GM12878 (cell line): ENCODE data around the gene HIPK4. TPM values are rescaled to one million over a fixed set of nuclear protein-coding genes. Genes with fewer than 3 reads are reported as not detected.

ENCODE experiments used
- ATAC-seq: fragments of 200-7000 bp; cut with Tn5 transposase; 3 replicates; pipeline ENCODE4 v1.9.1; 2020; ENCODE audit warnings: mild to moderate bottlenecking, moderate library complexity
- BruUV-seq: library from RNA; stranded (reverse); fragments of 400-500 nt; replicated peaks from 2 replicates; lab custom pipeline; 2021; lab: Mats Ljungman, UMichigan
- CTCF ChIA-PET: fragments of 300-600 bp; sonication (Branson Sonifier 250); formaldehyde crosslinking; extraction: SDS; loops from one replicate; lab custom pipeline; 2021; ENCODE audit warnings: inconsistent platforms; lab: Yijun Ruan, JAX
- POLR2A ChIA-PET: fragments of 350-600 bp; formaldehyde crosslinking; extraction: SDS; loops from one replicate; lab custom pipeline; 2021; ENCODE audit warnings: inconsistent platforms; lab: Charles Lee
- RAD21 ChIA-PET: fragments of 300-600 bp; sonication (Branson Sonifier 250); formaldehyde crosslinking; loops from one replicate; lab custom pipeline; 2023; ENCODE audit warnings: antibody characterized with exemption; ENCODE audit not compliant: unreplicated experiment; lab: Charles Lee
- SMC1A ChIA-PET: fragments of 300-600 bp; sonication (Branson Sonifier 250); formaldehyde crosslinking; loops from one replicate; lab custom pipeline; 2023; ENCODE audit not compliant: unreplicated experiment, uncharacterized antibody; lab: Charles Lee
- DNase-seq: peaks from one replicate; pipeline ENCODE4 v3.0.0-alpha.2; 2011; ENCODE audit warnings: low read depth, low spot score
- FAIRE-seq: peaks from 3 replicates; lab custom pipeline; 2011; peaks lifted over from hg19 to GRCh38; lab: Jason Lieb, UNC
- H2AFZ ChIP-seq: 2 replicates; pipeline ENCODE4 v1.6.0; 2011; ENCODE audit warnings: low read depth, low read length, control low read depth; ENCODE audit not compliant: control insufficient read depth
- H3K27ac ChIP-seq: 2 replicates; pipeline ENCODE4 v1.5.1; 2011; ENCODE audit warnings: control low read depth; ENCODE audit not compliant: control insufficient read depth, insufficient read depth
- H3K27me3 ChIP-seq, 2 experiments: replicated peaks in 1 of 2; 2 replicates each; pipeline versions ENCODE4 v1.6.0 to v1.6.1; 2011; ENCODE audit warnings: low read length in 1 of 2; ENCODE audit not compliant: control insufficient read depth in 2 of 2, insufficient read depth in 2 of 2
- H3K36me3 ChIP-seq, 2 experiments: 2 replicates each; pipeline ENCODE4 v1.5.1; 2011; ENCODE audit warnings: low read length in 1 of 2; ENCODE audit not compliant: control insufficient read depth in 2 of 2, insufficient read depth in 2 of 2
- H3K4me1 ChIP-seq: 2 replicates; pipeline ENCODE4 v1.6.1; 2011; ENCODE audit warnings: mild to moderate bottlenecking, low read length, moderate library complexity, mixed read lengths; ENCODE audit not compliant: control insufficient read depth, insufficient read depth
- H3K4me2 ChIP-seq: 2 replicates; pipeline ENCODE4 v1.6.0; 2011; ENCODE audit warnings: control low read depth; ENCODE audit not compliant: control insufficient read depth, insufficient read depth
- H3K4me3 ChIP-seq: fragments of 200-600 bp; sonication (generic); 2 replicates; pipeline ENCODE4 v1.5.1; 2016
- H3K79me2 ChIP-seq: 2 replicates; pipeline ENCODE4 v1.6.0; 2011; ENCODE audit warnings: low read length; ENCODE audit not compliant: control insufficient read depth, insufficient read depth
- H3K9ac ChIP-seq: 2 replicates; pipeline ENCODE4 v1.8.0; 2011; ENCODE audit warnings: low read length, control low read depth, mixed read lengths; ENCODE audit not compliant: control insufficient read depth, insufficient read depth
- H3K9me3 ChIP-seq: replicated peaks from 3 replicates; pipeline ENCODE4 v1.5.1; 2011; ENCODE audit warnings: mild to moderate bottlenecking, low read length; ENCODE audit not compliant: control insufficient read depth, insufficient read depth
- H4K20me1 ChIP-seq: 2 replicates; pipeline ENCODE4 v1.6.0; 2011; ENCODE audit not compliant: control insufficient read depth, insufficient read depth
- YY1 ChIP-seq: IDR thresholded peaks from 2 replicates; pipeline ENCODE4 v1.6.1; 2011; ENCODE audit warnings: low read depth, mild to moderate bottlenecking, low read length
- ZNF207 ChIP-seq: fragments of 450-650 bp; IDR thresholded peaks from 2 replicates; pipeline ENCODE4 v1.6.1; 2014; ENCODE audit warnings: antibody characterized with exemption, mild to moderate bottlenecking, borderline replicate concordance
- ZNF274 ChIP-seq: IDR thresholded peaks from one replicate; pipeline ENCODE4 v1.8.0; 2011; ENCODE audit not compliant: insufficient read length, insufficient read depth
- WGBS: methylation state at CpG from one replicate; pipeline ENCODE4 v1.1.6; 2016; ENCODE audit warnings: low lambda C conversion rate; ENCODE audit not compliant: insufficient replicate concordance, insufficient coverage; ENCODE audit errors: missing lambda C conversion rate; 5-methylcytosine and 5-hydroxymethylcytosine counted together
- in situ Hi-C: fragments of 300-500 bp; cut with MboI; formaldehyde crosslinking; loops from 9 replicates; pipeline ENCODE4 v1.14.3; 2018; ENCODE audit warnings: mixed read lengths
- intact Hi-C: fragments of 100-400 bp; cut with micrococcal nuclease; formaldehyde crosslinking; loops from one replicate; pipeline ENCODE4 v1.14.2; 2022; ENCODE audit not compliant: unreplicated experiment
- polyA plus RNA-seq, 11 experiments: library from polyadenylated mRNA; depleted of rRNA in 4 of 11; unstranded in 6 of 11; stranded (reverse) in 5 of 11; fragments of >200 nt; fragmentation: Nextera tagmentation in 4 of 11; fragmentation: Illumina TruSeq in 1 of 11; extraction: Ambion mirVana in 4 of 11; extraction: Trizol in 1 of 11; gene quantifications; 1 replicate in 1 of 11; 2 replicates in 10 of 11; pipeline versions ENCODE4 v1.2.1 to v1.2.3, GENCODE V29; 2011 to 2016; ENCODE audit warnings: inconsistent platforms in 2 of 11, missing spikeins in 2 of 11, low read depth in 1 of 11
- total RNA-seq, 4 experiments: library from RNA; depleted of rRNA in 3 of 4; stranded (reverse); fragments of >200 nt in 3 of 4; fragmentation: Illumina TruSeq in 1 of 4; extraction: Trizol in 1 of 4; gene quantifications; 2 replicates each; pipeline versions ENCODE4 v1.2.1 to v1.2.3, GENCODE V29; 2013 to 2021
- TF ChIP-seq, protein P1 (sequence below): IDR thresholded peaks from 2 replicates; pipeline ENCODE4 v1.6.1; 2011; ENCODE audit warnings: mild to moderate bottlenecking, low read depth, low read length, moderate library complexity; ENCODE audit not compliant: insufficient replicate concordance
- TF ChIP-seq, protein P2 (sequence below): IDR thresholded peaks from 2 replicates; pipeline ENCODE4 v1.6.1; 2011; ENCODE audit warnings: low read depth, low read length, improper control_type of control experiment, borderline replicate concordance

HIPK4 gene
- total and polyA plus RNA-seq, 10 of the 15 experiments (the other 5 are each of a cell fraction or from before 2014, with no cell fraction given): 0.07 to 0.13 (median 0.08) TPM; not detected in 7

GRCh38 chr19:40438284-40438683 is 48.3 kb upstream of the HIPK4 start:
- Histone ChIP-seq H3K27me3 (no peaks in the 10 kb centered on the region), H3K9me3 (no peaks in the 10 kb centered on the region), H3K4me2 (no peak overlapping the region), H4K20me1 (no peaks in the 10 kb centered on the region), H3K4me3 (no peak overlapping the region), H3K27ac (no peak overlapping the region), H3K9ac (no peak overlapping the region), H2AFZ (no peak overlapping the region), H3K79me2 (peaks cover 20% of the 10 kb centered on the region), H3K36me3 (peaks cover 8 to 15% of the 10 kb centered on the region in 2 experiments; a peak in 3 of 4 replicates), H3K4me1 (peaks cover 22% of the 10 kb centered on the region)
- ChIA-PET CTCF (interaction anchor here (1.3 to 1.5 kb wide), 2 partner anchors 12 to 17 kb away, joined by 5 to 7 read pairs; partner anchors contain the start of gene SERTAD1), POLR2A (interaction anchor here (0.6 to 1.9 kb wide), 5 partner anchors 12 to 200 kb away, joined by 3 to 7 read pairs (median 4); partner anchors contain the start of gene SERTAD1), SMC1A (interaction anchor here (0.9 to 1.4 kb wide), 6 partner anchors 12 to 35 kb away, joined by 3 to 6 read pairs (median 4); partner anchors contain the start of genes BLVRB and SERTAD1), RAD21 (interaction anchor here (0.7 to 1.1 kb wide), 2 partner anchors 12 to 28 kb away, joined by 3 read pairs; partner anchors contain the start of gene SERTAD1)
- TF ChIP-seq ZNF274: no peak
- TF ChIP-seq, protein P1, sequence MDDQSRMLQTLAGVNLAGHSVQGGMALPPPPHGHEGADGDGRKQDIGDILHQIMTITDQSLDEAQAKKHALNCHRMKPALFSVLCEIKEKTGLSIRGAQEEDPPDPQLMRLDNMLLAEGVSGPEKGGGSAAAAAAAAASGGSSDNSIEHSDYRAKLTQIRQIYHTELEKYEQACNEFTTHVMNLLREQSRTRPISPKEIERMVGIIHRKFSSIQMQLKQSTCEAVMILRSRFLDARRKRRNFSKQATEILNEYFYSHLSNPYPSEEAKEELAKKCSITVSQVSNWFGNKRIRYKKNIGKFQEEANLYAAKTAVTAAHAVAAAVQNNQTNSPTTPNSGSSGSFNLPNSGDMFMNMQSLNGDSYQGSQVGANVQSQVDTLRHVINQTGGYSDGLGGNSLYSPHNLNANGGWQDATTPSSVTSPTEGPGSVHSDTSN: no peak
- TF ChIP-seq, protein P2, sequence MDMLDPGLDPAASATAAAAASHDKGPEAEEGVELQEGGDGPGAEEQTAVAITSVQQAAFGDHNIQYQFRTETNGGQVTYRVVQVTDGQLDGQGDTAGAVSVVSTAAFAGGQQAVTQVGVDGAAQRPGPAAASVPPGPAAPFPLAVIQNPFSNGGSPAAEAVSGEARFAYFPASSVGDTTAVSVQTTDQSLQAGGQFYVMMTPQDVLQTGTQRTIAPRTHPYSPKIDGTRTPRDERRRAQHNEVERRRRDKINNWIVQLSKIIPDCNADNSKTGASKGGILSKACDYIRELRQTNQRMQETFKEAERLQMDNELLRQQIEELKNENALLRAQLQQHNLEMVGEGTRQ: no peak
- no peak for TF ChIP-seq ZNF207
- TF ChIP-seq YY1: no peak
- DNase-seq (no peak), ATAC-seq (no peak), FAIRE-seq (no peak)
- intact Hi-C loops: no loop called here
- in situ Hi-C loops: no loop called here
- WGBS: 96% methylated on average over 3 of the region's 3 CpGs
- no TSS peak for BruUV-seq
